D721Med (cell line): Measurements from ENCODE around the gene KRT5.

ENCODE experiments used
- DNase-seq: peaks from one replicate; pipeline ENCODE4 v3.0.0; 2011; ENCODE audit warnings: low spot score; ENCODE audit not compliant: insufficient read length
- FAIRE-seq: peaks from 2 replicates; lab custom pipeline; 2011; peaks lifted over from hg19 to GRCh38; lab: Jason Lieb, UNC
- TF ChIP-seq, protein P1 (sequence below): IDR thresholded peaks from 2 replicates; pipeline ENCODE4 v1.5.1; 2012; ENCODE audit warnings: mild to moderate bottlenecking, control low read depth; ENCODE audit not compliant: insufficient read depth; ENCODE audit errors: missing control alignments

KRT5 gene

DNA sequence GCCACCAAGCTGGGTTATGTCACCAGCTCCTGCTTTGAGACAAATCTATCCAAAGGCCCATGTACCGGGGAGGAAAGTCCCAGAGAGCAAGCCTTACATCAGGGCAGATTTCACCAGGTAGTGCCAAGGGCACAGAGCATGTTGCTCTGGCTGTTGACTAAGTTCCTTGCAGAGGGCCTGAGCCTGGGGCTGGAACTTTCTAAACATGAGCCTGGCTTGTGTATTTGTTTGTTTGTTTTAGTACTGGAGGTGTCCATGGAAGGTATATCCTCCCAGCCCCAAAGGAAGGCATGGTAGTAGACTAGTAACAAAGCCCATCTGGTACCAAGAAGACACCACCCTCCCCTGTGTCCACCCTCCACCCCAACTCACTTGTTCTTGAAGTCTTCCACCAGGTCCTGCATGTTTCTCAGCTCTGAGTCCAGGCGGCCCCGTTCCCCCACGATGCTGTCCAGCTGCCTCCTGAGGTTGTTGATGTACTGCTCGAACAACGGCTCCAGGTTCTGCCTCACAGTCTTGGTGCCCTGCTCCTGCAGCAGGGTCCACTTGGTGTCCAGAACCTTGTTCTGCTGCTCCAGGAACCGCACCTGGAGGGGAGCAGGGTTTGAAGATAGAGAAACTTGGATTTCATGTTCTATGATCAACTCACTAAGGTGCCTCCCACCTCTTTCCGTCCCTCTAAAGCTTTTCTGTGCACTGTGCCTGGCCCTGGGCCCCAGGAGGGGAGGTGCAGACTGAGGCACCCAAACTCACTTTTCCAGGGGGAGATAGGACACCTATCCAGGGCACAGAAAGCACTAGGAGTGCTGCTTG lies 1.4 kb downstream of the KRT5 start:
- FAIRE-seq = no peak
- DNase-seq = no peak
- TF ChIP-seq, protein P1, sequence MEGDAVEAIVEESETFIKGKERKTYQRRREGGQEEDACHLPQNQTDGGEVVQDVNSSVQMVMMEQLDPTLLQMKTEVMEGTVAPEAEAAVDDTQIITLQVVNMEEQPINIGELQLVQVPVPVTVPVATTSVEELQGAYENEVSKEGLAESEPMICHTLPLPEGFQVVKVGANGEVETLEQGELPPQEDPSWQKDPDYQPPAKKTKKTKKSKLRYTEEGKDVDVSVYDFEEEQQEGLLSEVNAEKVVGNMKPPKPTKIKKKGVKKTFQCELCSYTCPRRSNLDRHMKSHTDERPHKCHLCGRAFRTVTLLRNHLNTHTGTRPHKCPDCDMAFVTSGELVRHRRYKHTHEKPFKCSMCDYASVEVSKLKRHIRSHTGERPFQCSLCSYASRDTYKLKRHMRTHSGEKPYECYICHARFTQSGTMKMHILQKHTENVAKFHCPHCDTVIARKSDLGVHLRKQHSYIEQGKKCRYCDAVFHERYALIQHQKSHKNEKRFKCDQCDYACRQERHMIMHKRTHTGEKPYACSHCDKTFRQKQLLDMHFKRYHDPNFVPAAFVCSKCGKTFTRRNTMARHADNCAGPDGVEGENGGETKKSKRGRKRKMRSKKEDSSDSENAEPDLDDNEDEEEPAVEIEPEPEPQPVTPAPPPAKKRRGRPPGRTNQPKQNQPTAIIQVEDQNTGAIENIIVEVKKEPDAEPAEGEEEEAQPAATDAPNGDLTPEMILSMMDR = no peak

DNA sequence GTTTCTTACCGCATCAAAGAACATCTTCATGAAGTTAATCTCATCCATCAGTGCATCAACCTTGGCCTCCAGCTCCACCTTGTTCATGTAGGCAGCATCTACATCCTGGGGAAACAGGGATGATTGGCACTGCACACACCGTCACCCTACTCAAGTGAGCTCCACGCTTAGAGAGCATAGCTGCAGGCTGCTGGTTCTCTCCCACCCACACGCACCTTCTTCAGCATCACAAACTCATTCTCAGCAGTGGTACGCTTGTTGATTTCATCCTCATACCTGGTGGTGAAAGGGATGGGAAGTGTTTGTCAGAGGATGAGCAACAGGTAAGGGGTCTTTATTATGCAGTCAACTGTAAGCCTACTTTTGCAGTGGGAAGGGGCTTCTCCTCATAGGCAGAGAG lies 2.3 kb downstream of the KRT5 start:
- TF ChIP-seq, protein P1 = no peak
- DNase-seq = no peak
- no peak for FAIRE-seq

DNA sequence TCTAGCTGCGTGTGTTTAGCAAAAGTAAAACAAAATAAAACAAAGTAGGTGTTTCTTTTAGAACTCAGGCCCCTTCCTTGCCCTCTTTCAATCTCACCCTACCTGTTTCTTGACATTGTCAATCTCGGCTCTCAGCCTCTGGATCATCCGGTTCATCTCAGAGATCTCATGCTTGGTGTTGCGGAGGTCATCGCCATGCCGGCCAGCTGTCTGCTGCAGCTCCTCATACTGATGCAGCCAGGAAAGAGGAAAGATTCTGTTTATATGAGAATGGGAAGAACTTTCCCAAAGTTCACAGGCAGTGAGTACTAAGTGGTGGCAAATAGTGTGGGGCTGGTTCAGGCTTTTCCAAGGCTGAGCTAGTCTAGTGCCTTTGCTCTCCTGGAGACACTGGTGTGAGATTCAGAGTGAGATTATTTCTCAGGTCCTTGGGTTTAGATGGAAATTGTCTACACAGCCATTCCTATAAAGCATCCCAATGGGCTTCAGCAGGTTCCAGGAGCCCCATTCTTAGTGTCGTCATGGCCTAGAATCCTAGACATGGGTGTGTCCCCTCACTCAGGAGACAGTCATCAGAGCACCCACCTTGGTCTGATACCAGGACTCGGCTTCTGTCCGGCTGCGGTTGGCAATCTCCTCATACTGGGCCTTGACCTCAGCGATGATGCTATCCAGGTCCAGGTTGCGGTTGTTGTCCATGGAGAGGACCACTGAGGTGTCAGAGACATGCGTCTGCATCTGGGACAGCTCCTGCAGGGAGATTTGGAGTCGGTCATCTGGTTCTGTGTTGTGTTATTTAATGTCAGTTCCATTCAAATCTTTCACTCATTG lies 3.0 kb downstream of the KRT5 start:
- FAIRE-seq (no peak), DNase-seq (no peak)
- TF ChIP-seq, protein P1 = no peak

DNA sequence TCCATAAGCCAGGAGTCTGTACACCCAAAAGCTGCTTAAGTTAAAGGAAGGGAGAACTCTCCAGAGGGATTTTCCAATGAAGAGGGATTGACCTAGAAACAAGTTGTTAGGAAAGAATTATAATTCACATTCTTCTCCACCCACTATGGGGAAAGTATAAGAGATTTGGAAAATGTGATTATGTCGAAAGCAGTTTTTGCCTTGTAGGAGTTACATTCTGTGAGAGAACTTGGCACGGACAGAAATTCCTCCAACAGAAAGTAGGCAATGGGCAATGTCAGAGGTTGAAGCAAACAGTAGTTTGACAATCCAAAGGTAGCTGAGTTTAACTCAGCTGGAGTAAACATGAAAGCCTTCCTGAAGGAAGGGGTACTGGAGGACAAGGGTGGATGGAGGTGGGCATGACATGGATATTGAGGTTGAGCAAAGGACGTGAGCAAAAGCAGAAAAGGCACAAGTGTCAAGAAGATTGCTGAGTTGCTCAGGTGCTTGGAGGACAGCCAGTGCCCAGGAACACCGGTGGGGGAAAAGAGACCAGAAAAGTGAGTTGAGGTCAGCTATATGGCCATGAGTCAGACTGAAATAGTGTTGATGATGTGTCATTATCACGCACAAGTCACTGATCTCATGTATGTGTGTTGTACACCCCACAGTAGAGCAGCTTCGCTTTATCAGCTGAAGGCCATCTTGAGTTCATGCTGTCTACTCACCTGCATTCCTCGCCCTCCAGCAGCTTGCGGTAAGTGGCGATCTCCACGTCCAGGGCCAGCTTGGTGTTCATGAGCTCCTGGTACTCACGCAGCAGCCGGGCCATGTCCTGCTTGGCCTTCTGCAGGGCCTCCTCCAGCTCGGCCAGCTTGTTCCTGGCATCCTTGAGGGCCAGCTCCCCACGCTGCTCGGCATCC lies 4.0 kb downstream of the KRT5 start:
- DNase-seq (no peak), FAIRE-seq (no peak)
- TF ChIP-seq, protein P1 = no peak

DNA sequence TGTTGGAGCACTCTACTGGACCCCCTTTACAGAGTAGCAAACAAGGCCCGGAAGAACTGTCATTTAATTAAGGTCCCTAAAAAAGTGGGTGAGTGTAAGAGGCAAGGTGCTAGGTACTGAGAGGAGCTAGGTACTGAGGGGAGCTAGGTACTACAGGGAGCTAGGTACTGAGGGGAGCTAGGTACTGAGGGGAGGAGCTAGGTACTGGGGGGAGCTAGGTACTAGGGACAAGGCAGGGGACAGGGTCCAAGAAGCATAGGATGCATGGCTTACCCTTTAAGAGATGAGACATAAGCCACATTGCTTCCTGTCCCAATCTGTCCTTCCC lies 4.9 kb downstream of the KRT5 start:
- FAIRE-seq = no peak
- TF ChIP-seq, protein P1 = no peak
- no peak for DNase-seq

DNA sequence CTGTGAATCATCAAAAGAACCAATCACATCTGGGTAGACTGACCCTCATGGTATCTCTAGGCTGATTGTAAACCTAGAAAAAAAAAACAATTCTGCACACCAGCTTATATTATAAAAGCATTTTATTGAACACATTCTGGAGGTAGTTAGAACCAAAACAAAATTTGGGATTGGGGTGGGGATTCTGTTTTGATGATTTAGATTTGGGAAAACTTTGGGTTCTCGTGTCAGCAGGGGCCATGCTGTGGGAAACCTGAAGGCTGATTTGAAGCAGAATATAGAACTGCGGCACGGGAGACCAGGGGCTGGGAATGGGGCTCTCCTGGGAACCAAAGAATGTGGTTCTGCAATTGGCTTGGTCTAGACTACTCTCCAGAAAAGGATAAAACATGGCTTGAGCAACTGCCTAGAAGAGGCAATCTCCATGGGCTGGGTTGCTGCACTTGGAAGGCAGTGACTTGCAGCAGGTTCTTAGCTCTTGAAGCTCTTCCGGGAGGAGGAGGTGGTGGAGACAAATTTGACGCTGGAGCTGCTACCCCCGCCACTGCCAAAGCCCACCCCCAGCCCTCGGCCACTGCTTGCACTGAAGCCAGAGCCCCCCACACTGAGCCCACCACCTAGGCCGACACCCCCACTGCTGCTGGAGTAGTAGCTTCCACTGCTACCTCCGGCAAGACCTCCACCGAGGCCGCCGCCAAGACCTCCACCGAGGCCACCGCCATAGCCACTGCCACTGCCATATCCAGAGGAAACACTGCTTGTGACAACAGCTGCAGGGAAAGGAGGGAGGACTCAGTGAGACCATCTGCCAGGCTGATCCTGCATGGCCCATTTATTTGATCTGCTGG lies 5.5 kb downstream of the KRT5 start:
- FAIRE-seq (no peak), DNase-seq (no peak)
- TF ChIP-seq, protein P1 = no peak
